OCI-LY7 (cell line): Measurements from ENCODE around the gene SND1.

Source experiments
- EZH2phosphoT487 ChIP-seq: fragments of 200-600 bp; sonication (generic); IDR thresholded peaks from 2 replicates; pipeline ENCODE4 v1.6.1; 2018; ENCODE audit warnings: low read depth, borderline replicate concordance, mild to moderate bottlenecking, mixed run types, antibody characterized with exemption, low read length, moderate library complexity, mixed read lengths
- TF ChIP-seq, protein P1 (sequence below): fragments of 200-600 bp; sonication (generic); conservative IDR thresholded peaks from 2 replicates; pipeline ENCODE4 v1.5.1; 2014; ENCODE audit warnings: mild to moderate bottlenecking, antibody characterized with exemption, low read length, moderate library complexity, mixed read lengths

DNA sequence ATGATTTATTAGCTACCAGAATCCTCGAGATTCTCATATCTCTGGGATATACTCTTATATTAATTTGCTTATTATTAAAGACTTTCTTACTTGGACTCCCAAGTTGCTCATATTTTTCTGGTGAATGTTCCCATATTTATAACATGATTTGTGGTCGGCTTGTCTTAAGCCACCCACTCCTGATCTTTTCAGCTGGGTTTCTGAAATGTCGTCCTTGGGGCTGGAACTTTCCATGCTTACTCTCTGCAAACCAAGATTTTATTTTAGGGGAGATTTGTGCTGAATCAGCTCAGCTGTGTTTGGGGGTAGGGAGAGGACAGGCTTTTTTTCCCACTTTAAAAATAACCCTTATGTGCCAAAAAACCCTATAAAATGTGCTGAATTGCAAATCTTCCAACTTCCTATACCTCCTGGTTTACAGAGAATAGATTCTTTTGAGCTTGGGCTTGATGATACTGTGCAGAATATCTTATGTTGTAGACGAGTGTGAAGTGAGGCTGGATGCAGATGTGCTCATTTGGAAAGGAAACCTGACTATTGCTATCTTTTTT, 162.1 kb downstream of the SND1 start:
- no peak for TF ChIP-seq EZH2phosphoT487
- TF ChIP-seq, protein P1, sequence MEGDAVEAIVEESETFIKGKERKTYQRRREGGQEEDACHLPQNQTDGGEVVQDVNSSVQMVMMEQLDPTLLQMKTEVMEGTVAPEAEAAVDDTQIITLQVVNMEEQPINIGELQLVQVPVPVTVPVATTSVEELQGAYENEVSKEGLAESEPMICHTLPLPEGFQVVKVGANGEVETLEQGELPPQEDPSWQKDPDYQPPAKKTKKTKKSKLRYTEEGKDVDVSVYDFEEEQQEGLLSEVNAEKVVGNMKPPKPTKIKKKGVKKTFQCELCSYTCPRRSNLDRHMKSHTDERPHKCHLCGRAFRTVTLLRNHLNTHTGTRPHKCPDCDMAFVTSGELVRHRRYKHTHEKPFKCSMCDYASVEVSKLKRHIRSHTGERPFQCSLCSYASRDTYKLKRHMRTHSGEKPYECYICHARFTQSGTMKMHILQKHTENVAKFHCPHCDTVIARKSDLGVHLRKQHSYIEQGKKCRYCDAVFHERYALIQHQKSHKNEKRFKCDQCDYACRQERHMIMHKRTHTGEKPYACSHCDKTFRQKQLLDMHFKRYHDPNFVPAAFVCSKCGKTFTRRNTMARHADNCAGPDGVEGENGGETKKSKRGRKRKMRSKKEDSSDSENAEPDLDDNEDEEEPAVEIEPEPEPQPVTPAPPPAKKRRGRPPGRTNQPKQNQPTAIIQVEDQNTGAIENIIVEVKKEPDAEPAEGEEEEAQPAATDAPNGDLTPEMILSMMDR, result no peak
